ENCODE results near the gene PHKA2.

Gene PHKA2

DNA sequence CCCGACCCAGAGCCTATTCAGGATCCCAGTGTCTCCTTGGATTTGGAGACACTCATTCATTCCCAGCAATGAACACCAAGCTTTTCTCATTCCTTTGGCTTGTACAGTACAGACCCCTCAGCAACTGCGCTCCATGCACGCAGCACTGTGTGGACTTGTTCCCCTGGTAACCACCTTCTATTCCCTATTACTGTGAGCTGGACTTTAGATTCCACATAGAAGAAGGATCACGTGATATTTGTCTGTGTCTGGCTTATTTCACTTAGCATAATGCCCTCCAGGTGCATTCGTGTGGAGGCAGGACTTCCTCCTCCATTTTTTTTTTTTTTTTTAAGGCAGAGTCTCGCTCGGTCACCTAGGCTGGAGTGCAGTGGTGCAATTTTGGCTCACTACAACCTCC is 106.4 kb downstream of the PHKA2 start:
- in situ Hi-C loops (cut with HindIII; ENCODE audit: low sequenced_read_pairs): no loop called here
- no peak overlapping the region for H3K4me3 ChIP-seq (ENCODE audit: low read depth, low read length)
- TF ChIP-seq, protein P1, sequence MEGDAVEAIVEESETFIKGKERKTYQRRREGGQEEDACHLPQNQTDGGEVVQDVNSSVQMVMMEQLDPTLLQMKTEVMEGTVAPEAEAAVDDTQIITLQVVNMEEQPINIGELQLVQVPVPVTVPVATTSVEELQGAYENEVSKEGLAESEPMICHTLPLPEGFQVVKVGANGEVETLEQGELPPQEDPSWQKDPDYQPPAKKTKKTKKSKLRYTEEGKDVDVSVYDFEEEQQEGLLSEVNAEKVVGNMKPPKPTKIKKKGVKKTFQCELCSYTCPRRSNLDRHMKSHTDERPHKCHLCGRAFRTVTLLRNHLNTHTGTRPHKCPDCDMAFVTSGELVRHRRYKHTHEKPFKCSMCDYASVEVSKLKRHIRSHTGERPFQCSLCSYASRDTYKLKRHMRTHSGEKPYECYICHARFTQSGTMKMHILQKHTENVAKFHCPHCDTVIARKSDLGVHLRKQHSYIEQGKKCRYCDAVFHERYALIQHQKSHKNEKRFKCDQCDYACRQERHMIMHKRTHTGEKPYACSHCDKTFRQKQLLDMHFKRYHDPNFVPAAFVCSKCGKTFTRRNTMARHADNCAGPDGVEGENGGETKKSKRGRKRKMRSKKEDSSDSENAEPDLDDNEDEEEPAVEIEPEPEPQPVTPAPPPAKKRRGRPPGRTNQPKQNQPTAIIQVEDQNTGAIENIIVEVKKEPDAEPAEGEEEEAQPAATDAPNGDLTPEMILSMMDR (IDR thresholded peaks at IDR 0.05; ENCODE audit: low read depth, low read length): no peak
- DNase-seq (ENCODE audit: low read depth, low spot score): no peak

DNA sequence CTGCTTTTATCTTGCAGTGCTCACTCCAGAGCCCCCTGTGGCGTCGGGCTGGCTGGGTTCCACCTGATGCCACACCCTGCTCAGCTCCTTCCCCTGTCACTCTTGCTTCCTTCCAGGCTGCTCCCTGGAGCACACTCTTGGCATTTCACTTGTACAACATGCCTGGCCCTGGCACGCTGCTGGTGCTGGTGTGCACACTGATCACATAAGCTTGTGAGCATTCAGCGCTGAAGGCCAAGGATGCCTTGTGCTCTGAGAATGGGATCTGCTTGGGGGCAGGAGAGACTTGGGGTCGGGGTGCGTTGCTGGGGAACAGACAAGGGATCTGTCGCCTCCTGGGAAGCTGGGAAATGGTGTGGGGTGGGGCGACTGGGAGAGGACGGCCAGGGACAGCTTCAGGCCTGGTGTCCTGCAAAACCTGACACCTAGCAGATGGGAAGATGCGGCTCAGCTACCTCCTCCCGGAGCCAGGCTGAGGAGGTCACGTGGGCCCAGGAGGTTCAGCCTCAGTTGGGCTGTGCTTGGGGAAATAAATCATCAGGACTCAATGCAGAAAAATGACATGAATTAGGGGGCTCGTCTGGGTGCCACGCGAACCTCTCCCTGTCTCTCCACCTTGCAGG is 108.5 kb downstream of the PHKA2 start:
- TF ChIP-seq, protein P1 (IDR thresholded peaks at IDR 0.05; ENCODE audit: low read depth, low read length): no peak
- in situ Hi-C loops (cut with HindIII; ENCODE audit: low sequenced_read_pairs): no loop called here
- H3K4me3 ChIP-seq (ENCODE audit: low read depth, low read length): no peak overlapping the region
- no peak for DNase-seq (ENCODE audit: low read depth, low spot score)

DNA sequence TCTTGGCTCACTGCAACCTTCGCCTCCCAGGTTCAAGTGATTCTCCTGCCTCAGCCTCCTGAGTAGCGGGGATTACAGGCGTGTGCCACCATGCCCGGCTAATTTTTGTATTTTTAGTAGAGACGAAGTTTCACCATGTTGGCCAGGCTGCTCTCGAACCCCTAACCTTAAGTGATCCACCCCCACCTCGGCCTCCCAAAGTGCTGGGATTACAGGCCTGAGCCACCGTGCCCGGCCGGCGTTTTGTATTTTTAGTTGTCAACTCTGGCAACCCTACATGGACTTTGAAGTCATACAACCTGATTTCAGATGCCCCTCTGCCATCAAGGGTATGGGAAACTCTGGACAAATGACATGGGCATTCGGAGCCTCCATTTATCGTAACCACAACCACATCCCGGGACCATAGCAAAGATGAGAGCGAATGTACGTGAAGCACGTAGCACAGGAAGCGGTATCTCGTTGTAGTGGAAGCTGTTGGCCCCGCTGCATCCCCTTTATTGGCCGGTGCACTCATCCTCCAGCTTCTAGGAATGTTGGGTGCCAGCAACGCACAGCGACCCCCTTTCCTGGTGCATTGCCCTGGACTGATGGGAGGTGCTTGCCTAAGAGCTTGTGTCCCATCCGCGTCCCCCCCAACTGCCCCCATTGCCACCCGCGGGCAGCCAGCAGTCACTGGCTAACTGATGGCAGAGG is 109.2 kb downstream of the PHKA2 start:
- in situ Hi-C loops (cut with HindIII; ENCODE audit: low sequenced_read_pairs): no loop called here
- TF ChIP-seq, protein P1 (IDR thresholded peaks at IDR 0.05; ENCODE audit: low read depth, low read length): no peak
- DNase-seq (ENCODE audit: low read depth, low spot score): no peak
- no peak overlapping the region for H3K4me3 ChIP-seq (ENCODE audit: low read depth, low read length)

DNA sequence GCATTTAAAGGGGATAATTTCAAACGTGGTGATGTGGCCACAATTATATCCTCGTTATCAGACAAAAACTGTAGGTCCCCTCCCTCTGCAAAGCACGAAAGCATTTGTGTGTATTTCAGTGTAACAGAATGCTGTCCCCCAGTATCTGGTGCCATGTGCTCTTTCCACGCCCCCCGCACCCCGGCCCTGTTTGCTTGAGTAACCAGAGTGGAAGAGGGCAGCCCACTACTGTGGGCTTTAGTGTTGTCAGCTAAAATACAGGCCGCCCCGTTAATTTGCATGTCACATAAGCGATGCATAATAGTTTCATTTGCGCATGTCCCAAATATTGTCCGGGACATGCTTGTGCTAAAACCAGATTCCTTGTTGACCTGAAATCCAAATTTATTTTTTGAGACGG is 110.1 kb downstream of the PHKA2 start:
- no peak for DNase-seq (ENCODE audit: low read depth, low spot score)
- TF ChIP-seq, protein P1 (IDR thresholded peaks at IDR 0.05; ENCODE audit: low read depth, low read length): no peak
- no peak overlapping the region for H3K4me3 ChIP-seq (ENCODE audit: low read depth, low read length)
- in situ Hi-C loops (cut with HindIII; ENCODE audit: low sequenced_read_pairs): no loop called here

DNA sequence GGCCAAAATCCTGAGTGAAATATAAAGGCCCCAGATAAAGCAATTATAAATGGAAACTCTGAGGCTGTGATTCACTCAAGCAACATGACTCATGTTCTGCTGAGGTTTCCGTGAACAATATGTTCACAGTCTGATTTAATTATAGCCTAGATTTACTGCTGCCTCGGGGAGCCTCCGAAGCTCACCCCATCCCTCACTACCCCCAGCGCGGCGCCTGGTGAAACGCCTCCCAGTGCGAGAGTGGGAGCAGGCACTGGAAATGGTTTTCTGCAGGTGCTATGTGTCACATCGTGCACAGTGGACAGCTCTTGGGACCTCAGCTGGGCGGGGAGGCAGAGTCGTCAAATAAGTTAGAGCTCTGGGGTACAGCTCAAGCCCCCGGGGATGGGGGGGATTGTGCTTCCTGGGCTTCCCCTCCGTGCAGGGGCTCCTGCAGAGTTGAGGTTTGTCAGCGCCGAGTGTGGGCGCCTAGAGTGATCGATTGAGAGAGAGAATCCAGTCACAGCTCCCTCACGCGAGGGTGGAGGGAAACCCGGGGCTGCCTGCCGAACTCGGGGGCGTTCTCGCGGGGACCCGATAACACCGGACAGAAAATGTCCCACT is 110.6 kb downstream of the PHKA2 start:
- TF ChIP-seq, protein P1 (IDR thresholded peaks at IDR 0.05; ENCODE audit: low read depth, low read length): no peak
- in situ Hi-C loops (cut with HindIII; ENCODE audit: low sequenced_read_pairs): no loop called here
- peak; percentile 78 for DNase-seq (ENCODE audit: low read depth, low spot score)
- H3K4me3 ChIP-seq (ENCODE audit: low read depth, low read length): no peak overlapping the region

DNA sequence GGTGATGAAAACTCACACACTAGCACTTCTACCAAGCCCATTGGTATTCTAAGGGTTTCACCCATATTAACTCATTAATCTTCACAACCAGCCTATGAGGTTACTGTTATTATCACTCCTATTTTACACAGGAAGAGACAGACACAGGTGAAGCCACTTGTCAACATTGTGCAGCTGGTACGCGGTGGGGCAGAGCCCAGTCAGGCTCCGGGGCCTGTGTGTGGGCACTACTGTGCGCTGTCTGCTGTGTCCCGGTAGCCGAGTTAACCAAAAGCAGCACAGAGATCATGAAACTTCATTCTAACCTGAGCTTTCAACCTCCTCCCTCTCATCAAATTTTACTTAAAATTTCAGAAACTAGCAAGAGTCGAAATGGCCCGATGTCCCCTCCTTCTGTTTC is 111.3 kb downstream of the PHKA2 start:
- H3K4me3 ChIP-seq (ENCODE audit: low read depth, low read length): no peak overlapping the region
- in situ Hi-C loops (cut with HindIII; ENCODE audit: low sequenced_read_pairs): no loop called here
- DNase-seq (ENCODE audit: low read depth, low spot score): no peak
- TF ChIP-seq, protein P1 (IDR thresholded peaks at IDR 0.05; ENCODE audit: low read depth, low read length): no peak
